Neural progenitor cell (in vitro differentiated cells): ENCODE results near the gene SKAP2. TPM values are rescaled to one million over a fixed set of nuclear protein-coding genes. Genes with fewer than 3 reads are reported as not detected.
A peak's percentile ranks its signal among the peaks of the same experiment; 100 is the strongest.

Experiments used
- DNase-seq: peaks from one replicate; pipeline ENCODE4 v3.0.0-alpha.2; 2016; ENCODE audit warnings: low spot score
- H2AFZ ChIP-seq: fragments of 200-600 bp; sonication (generic); replicated peaks from 2 replicates; pipeline ENCODE4 v1.6.1; 2016; ENCODE audit warnings: antibody characterized with exemption
- H3F3A ChIP-seq: fragments of 200-600 bp; sonication (generic); 2 replicates; pipeline ENCODE4 v1.6.1; 2016; ENCODE audit warnings: antibody characterized with exemption, low read depth
- H3K27ac ChIP-seq: fragments of 200-600 bp; sonication (generic); 2 replicates; pipeline ENCODE4 v1.5.1; 2016; ENCODE audit warnings: mild to moderate bottlenecking
- H3K27me3 ChIP-seq: fragments of 200-600 bp; sonication (generic); 2 replicates; pipeline ENCODE4 v1.6.1; 2016; ENCODE audit warnings: mild to moderate bottlenecking, moderate library complexity
- H3K36me3 ChIP-seq: fragments of 200-600 bp; sonication (generic); 2 replicates; pipeline ENCODE4 v1.5.1; 2016
- H3K4me1 ChIP-seq: fragments of 200-600 bp; sonication (generic); 2 replicates; pipeline ENCODE4 v1.6.1; 2016; ENCODE audit warnings: mixed run types
- H3K4me2 ChIP-seq: fragments of 200-600 bp; sonication (generic); 2 replicates; pipeline ENCODE4 v1.6.1; 2016
- H3K4me3 ChIP-seq: fragments of 200-600 bp; sonication (generic); 2 replicates; pipeline ENCODE4 v1.5.1; 2016
- H3K79me2 ChIP-seq: fragments of 200-600 bp; sonication (generic); 2 replicates; pipeline ENCODE4 v1.6.1; 2016; ENCODE audit warnings: low read depth
- H3K9ac ChIP-seq: fragments of 200-600 bp; sonication (generic); 2 replicates; pipeline ENCODE4 v1.6.1; 2016
- H3K9me3 ChIP-seq: fragments of 200-600 bp; sonication (generic); 2 replicates; pipeline ENCODE4 v1.5.1; 2016; ENCODE audit warnings: low read depth
- H4K20me1 ChIP-seq: fragments of 200-600 bp; sonication (generic); 2 replicates; pipeline ENCODE4 v1.6.1; 2016; ENCODE audit warnings: low read depth
- H3K27ac Mint-ChIP-seq: 3 replicates; pipeline ENCODE4 v1.8.0; 2021; ENCODE audit warnings: mixed read lengths
- H3K27me3 Mint-ChIP-seq: 2 replicates; pipeline ENCODE4 v1.8.0; 2022; ENCODE audit warnings: low read depth, mild to moderate bottlenecking, inconsistent platforms, moderate library complexity, mixed read lengths; ENCODE audit not compliant: insufficient read depth
- H3K36me3 Mint-ChIP-seq: 3 replicates; pipeline ENCODE4 v1.8.0; 2021; ENCODE audit warnings: mixed read lengths
- H3K4me1 Mint-ChIP-seq: 3 replicates; pipeline ENCODE4 v1.8.0; 2021; ENCODE audit warnings: mixed read lengths
- H3K4me3 Mint-ChIP-seq: 3 replicates; pipeline ENCODE4 v1.8.0; 2021; ENCODE audit warnings: mild to moderate bottlenecking, moderate library complexity, mixed read lengths
- H3K9me3 Mint-ChIP-seq: 3 replicates; pipeline ENCODE4 v1.8.0; 2020; ENCODE audit warnings: mixed read lengths
- EZH2 ChIP-seq: fragments of 200-600 bp; sonication (generic); IDR thresholded peaks from 2 replicates; pipeline ENCODE4 v1.6.1; 2017; ENCODE audit warnings: antibody characterized with exemption, mild to moderate bottlenecking, moderate library complexity
- EZH2phosphoT487 ChIP-seq: fragments of 200-600 bp; sonication (generic); IDR thresholded peaks from 2 replicates; pipeline ENCODE4 v1.6.1; 2017; ENCODE audit warnings: antibody characterized with exemption
- total RNA-seq: library from RNA; depleted of rRNA; stranded (reverse); fragments of >200 nt; gene quantifications from 2 replicates; pipeline ENCODE4 v1.2.3, GENCODE V29; 2015; ENCODE audit warnings: low replicate concordance
- TF ChIP-seq, protein P1 (sequence below): fragments of 200-600 bp; sonication (generic); IDR thresholded peaks from 2 replicates; pipeline ENCODE4 v1.5.1; 2017; ENCODE audit warnings: antibody characterized with exemption, mild to moderate bottlenecking

Gene SKAP2
- total RNA-seq, 1 donor from 2014 or later = 6.3 TPM

DNA sequence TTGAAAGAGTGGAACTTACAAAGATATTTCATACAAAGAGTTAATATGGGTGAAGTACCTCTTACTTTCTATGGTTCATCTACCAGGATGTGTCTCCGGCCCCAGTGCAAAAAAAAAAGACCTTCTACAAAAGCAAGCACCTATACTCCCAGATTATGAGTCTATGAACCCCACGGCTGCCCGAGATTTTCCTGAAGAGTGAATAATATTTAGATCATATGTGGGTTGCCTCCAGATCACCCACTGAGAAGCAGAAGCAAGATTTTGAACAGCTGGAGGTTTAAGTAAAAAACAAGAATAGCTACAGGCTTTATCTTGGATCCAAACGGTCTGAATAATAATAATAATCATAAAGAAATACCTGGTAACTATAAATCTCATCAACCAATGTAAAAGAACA is 207.7 kb downstream of the SKAP2 start:
- Mint-ChIP-seq H3K4me3 (no peak overlapping the region), H3K9me3 (no peaks in the 10 kb centered on the region), H3K36me3 (no peaks in the 10 kb centered on the region), H3K27me3 (no peaks in the 10 kb centered on the region), H3K27ac (peak overlapping the region; percentile 34), H3K4me1 (peaks cover 62% of the 10 kb centered on the region)
- DNase-seq = no peak
- no peaks in the 10 kb centered on the region for H4K20me1 ChIP-seq
- H3K79me2 ChIP-seq = no peaks in the 10 kb centered on the region
- no peak overlapping the region for H3K9ac ChIP-seq
- no peak for TF ChIP-seq EZH2phosphoT487
- no peak overlapping the region for H2AFZ ChIP-seq
- peaks cover 21% of the 10 kb centered on the region for H3F3A ChIP-seq
- H3K27ac ChIP-seq = no peak overlapping the region
- peak overlapping the region; percentile 86 for H3K4me2 ChIP-seq
- no peaks in the 10 kb centered on the region for H3K9me3 ChIP-seq
- H3K4me3 ChIP-seq = no peak overlapping the region
- H3K36me3 ChIP-seq = no peaks in the 10 kb centered on the region
- no peaks in the 10 kb centered on the region for H3K27me3 ChIP-seq
- H3K4me1 ChIP-seq = peaks cover 51% of the 10 kb centered on the region

DNA sequence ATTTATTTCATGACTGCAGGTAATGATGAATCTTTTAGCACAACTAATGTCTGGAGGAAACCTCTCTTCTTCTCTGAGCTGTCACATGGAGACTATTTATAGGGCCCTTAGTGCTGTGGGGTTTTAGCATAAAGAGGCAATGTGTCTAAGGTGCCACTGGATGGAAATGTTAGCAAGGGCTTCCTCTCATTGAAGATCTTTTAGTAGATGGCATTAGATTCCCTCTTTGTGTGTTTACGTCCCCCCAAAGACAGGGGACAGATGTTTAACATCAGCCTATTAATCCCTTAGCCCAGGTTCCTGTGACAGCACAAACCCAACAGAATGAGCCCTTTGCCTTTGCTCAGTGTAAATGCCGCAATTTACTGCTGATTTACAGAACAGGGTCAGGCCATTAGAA is 208.6 kb downstream of the SKAP2 start:
- no peak for TF ChIP-seq EZH2
- TF ChIP-seq EZH2phosphoT487 = no peak
- TF ChIP-seq, protein P1, sequence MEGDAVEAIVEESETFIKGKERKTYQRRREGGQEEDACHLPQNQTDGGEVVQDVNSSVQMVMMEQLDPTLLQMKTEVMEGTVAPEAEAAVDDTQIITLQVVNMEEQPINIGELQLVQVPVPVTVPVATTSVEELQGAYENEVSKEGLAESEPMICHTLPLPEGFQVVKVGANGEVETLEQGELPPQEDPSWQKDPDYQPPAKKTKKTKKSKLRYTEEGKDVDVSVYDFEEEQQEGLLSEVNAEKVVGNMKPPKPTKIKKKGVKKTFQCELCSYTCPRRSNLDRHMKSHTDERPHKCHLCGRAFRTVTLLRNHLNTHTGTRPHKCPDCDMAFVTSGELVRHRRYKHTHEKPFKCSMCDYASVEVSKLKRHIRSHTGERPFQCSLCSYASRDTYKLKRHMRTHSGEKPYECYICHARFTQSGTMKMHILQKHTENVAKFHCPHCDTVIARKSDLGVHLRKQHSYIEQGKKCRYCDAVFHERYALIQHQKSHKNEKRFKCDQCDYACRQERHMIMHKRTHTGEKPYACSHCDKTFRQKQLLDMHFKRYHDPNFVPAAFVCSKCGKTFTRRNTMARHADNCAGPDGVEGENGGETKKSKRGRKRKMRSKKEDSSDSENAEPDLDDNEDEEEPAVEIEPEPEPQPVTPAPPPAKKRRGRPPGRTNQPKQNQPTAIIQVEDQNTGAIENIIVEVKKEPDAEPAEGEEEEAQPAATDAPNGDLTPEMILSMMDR = no peak
- Histone ChIP-seq H3K9me3 (no peaks in the 10 kb centered on the region), H3K4me2 (no peak overlapping the region), H3F3A (peaks cover 21% of the 10 kb centered on the region), H3K27ac (no peak overlapping the region), H3K9ac (no peak overlapping the region), H3K36me3 (no peaks in the 10 kb centered on the region), H2AFZ (no peak overlapping the region), H3K27me3 (no peaks in the 10 kb centered on the region), H4K20me1 (no peaks in the 10 kb centered on the region), H3K4me1 (peaks cover 49% of the 10 kb centered on the region), H3K79me2 (no peaks in the 10 kb centered on the region), H3K4me3 (no peak overlapping the region)
- Mint-ChIP-seq H3K4me3 (no peak overlapping the region), H3K9me3 (no peaks in the 10 kb centered on the region), H3K36me3 (no peaks in the 10 kb centered on the region), H3K27ac (peak overlapping the region; percentile 25), H3K4me1 (peaks cover 62% of the 10 kb centered on the region), H3K27me3 (no peaks in the 10 kb centered on the region)
- peak; percentile 14 for DNase-seq

DNA sequence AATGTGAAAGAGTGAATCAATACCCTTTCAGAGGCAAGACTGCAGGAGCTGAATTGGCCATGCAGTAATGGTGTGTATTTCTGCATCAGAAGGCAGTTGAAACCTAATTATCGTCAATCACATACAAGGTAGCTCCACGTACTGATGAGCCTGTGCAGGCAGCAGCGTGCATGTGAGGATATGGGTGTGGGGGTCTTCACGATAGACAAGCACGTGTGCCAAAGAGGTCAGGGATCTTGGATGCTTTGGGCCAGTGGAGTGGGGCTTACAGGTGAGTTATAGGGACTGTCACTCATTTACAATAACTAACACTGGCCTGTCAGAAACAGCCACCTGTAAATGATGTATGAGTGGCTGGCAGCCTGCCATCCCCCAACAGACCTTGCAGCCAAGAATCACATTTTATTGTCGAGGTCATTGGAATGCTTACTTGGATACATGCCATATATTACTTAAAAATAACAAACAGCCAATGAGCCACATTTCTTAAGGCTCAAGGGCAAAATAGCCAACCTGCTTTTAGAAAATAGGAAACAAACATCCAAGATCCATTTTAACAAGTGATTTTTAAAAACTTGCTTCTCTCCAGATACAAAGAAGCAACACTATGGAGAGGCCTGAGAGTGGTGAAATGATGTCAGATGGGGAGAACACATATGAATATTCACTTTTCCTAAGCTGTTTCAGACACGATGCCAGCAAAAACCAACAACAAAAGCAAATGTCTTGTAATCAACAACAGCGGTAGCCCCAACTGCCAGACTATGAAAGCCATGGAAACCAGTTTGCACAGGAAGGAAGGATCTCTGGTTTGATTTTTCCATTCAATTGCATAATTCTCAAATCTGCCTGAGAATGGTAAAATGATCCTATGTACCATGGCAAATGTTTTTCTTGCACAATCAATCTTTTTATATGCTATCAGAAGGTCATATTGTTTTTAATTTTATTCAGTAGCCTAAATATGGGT is 210.7 kb downstream of the SKAP2 start:
- H3K9ac ChIP-seq = no peak overlapping the region
- TF ChIP-seq EZH2phosphoT487 = no peak
- TF ChIP-seq, protein P1 = no peak
- no peak for TF ChIP-seq EZH2
- H3K27ac Mint-ChIP-seq = no peak overlapping the region

More for the DNA sequence above, 210.7 kb downstream of the SKAP2 start:
- Histone ChIP-seq H3K36me3 (no peaks in the 10 kb centered on the region), H3K4me3 (no peak overlapping the region), H3K27me3 (no peaks in the 10 kb centered on the region), H4K20me1 (no peaks in the 10 kb centered on the region), H3K9me3 (no peaks in the 10 kb centered on the region), H3K79me2 (no peaks in the 10 kb centered on the region), H3F3A (peaks cover 17% of the 10 kb centered on the region), H3K4me2 (no peak overlapping the region), H3K4me1 (peaks cover 38% of the 10 kb centered on the region), H2AFZ (no peak overlapping the region), H3K27ac (no peak overlapping the region)
- Mint-ChIP-seq H3K9me3 (no peaks in the 10 kb centered on the region), H3K4me1 (peaks cover 49% of the 10 kb centered on the region), H3K4me3 (no peak overlapping the region), H3K36me3 (no peaks in the 10 kb centered on the region), H3K27me3 (no peaks in the 10 kb centered on the region)
- no peak for DNase-seq
